Ureter (tissue), 1 donor: ENCODE measurements around the gene ZBTB16. TPM values are rescaled to one million over a fixed set of nuclear protein-coding genes. Genes with fewer than 3 reads are reported as not detected.

ENCODE experiments used
- DNase-seq: peaks from one replicate; pipeline ENCODE4 v3.0.0-alpha.2; 2020; ENCODE audit warnings: low spot score
- total RNA-seq: library from RNA; stranded (reverse); gene quantifications from one replicate; pipeline ENCODE4 v1.2.4, GENCODE V29; 2023
- donor health status: DM: yes; HTN: yes; CAD: no.

Gene ZBTB16
- total RNA-seq, 1 donor from 2014 or later = 166 TPM

DNA sequence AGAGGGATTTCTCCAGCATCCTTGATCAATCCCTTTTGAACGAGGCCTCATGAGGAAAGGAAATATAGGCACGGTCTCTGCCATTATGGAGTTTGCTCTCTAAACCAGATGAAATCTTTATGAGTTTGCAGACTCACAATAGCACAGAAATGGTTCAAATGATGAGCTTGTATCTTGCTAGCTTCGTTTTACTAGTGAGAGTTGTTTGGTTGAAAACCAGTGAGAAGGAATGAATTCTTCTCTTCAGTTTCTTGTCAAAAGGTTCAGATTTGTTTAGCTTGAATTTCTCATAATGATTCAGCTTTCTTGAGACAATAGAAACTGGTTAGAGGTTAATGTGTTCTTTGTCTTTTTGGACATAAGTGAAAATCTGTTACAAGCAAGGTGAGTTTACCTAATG, 92.7 kb downstream of the ZBTB16 start:
- DNase-seq = no peak

DNA sequence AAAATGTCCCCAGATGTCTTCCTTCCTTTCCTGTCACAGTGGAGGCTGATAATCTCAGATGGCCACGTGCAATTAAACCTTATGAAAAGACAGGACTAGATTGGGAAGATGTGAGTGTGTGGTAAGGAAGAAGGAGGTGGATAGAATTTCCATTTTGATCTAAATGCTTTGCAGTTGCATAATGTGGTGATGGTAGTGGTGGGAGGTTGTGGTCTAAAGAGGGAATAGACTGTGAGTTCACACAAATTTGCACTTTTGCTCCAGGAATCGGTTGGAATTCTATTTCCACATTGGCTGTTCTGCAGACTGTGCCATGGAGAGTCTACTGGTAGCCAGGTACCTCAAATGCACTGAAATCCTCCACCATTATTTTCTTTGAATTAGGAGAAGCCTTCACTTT, 93.3 kb downstream of the ZBTB16 start:
- no peak for DNase-seq

DNA sequence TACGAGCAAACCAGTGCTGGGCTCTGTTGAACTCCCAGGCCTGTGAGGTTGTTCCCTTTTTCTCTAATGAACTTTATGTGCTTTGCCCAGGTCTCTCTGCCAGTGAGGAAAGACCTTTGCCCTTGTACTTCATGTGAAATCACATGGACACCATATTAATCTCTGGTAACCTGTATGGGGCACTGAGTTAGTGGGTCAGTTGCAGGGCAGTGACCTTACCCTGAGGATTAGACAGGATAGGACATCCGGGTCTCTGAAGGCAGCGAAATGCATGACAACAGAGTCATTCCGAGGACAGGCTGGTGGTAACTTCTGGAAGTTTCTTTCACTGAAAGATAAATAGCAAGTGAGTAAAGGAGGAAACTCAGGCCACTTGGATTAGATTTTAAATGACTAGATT, 93.7 kb downstream of the ZBTB16 start:
- no peak for DNase-seq

DNA sequence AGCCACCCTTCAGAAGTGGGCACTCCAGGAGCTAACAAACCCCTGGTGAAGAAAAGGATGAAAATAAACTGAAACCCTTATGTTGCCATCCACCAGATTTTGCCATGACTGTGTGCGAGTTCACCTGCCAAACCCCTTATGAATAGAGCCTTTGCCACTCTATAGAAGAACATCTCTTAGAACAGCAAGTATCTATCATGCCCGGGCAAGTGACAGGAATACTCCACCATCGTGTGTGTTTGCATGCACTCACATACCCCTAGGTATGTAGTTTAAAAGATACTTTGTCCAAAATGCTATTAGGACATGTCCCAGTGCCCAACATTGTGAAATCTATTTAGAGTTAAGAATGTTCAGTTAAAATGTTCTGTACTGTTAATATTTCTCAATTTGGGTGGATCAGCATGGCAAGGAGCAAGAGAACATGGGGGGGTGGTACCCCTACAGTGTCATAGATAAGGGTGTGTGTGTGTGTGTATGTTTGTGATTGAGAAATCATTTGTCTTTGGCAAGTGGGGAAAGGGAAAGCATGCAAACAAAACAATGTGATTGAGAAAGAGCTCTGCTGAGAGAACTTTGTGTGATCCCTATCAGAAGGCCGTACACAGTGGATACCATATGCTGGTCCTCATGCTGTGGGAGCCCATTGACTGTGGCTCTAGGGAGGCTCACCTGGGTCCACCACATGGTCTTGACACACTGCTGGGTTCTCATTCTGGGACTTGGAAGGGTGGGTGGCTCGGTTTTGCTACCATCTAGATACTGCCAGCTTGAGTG, 94.9 kb downstream of the ZBTB16 start:
- DNase-seq = no peak

DNA sequence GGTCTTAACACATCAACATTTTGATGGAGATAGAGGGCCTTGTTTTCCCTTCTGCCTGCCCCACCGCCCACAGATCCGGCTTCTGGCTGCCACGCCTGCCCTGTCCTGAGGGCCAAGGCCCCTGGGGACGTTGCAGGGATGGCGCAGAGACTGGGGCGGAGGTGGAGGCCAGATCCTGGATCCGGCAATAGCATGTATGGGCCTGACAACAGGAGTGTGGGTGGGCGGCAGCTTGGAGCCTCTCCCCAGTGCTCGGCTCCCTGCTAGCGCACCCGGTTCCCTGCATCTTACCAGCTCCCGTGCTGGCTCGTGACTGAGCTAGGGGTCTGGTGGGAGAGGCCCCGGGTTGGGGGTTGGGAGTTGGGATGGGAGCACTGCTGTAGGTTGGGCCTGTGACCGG, 95.6 kb downstream of the ZBTB16 start:
- DNase-seq = no peak

DNA sequence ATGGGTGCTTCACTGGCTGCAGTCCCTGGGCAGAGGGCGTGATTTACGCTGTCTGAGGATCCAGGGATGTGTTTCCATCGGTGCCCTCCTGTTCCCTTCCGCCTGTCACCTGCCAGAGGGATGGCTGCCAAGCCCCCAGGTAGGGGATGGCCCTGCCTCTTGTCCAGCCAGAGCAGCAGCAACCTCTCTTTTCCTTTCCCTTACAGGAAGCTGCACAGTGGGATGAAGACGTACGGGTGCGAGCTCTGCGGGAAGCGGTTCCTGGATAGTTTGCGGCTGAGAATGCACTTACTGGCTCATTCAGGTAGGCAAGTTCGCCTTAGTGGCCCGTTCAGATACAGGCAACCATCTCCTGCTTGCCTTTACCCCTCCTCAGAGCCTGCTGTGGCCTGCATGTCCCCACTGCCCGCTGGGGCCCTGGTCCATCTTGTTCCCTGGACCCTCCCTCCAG, 96.6 kb downstream of the ZBTB16 start:
- no peak for DNase-seq

DNA sequence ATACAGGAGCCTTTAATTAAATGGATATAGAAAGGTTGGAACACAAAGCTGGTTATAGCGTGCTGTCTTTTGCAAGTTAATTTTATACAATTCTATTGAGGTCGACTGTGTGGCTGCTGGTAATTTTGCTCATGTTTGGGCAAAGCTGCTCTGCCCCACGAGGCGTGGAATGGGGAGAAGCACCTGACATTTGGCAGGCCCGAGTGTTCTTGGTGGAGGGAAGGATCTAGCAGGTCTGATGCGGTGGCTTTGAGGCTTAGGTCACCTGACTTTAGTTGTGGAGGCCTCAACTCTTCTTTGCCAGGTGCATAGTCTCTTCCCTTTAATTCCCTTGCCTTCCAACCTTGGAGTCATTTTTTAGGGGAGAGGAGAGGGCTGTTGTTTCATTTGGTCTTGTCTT, 97.3 kb downstream of the ZBTB16 start:
- no peak for DNase-seq

DNA sequence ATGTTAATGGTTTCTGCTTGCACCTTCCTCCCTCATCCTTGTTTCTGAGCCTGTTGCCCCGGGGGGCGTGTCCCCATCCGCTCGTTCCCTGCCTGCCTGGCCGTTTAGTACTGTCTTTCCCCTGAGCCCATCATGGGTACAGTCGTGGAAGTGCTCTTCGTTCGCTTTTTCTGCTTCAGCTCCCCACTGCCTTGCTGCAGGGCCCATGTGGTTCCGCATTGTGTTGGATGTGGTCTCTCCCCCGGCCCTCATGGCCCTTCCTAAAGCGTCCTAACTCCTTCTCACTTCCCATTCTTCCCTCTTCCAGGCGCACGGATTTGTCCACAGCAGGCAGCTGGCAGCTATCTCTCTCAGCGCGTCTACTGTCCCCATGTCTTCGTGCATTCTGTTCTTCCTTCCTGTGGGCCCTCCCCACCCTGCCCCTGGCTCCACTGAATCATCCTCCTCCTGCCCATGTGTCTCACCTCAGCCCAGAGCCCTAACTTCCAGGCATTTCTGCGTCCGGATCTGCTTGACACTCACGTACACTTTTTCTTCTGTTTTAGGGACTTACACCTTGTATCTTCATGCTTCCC, 98.1 kb downstream of the ZBTB16 start:
- no peak for DNase-seq

DNA sequence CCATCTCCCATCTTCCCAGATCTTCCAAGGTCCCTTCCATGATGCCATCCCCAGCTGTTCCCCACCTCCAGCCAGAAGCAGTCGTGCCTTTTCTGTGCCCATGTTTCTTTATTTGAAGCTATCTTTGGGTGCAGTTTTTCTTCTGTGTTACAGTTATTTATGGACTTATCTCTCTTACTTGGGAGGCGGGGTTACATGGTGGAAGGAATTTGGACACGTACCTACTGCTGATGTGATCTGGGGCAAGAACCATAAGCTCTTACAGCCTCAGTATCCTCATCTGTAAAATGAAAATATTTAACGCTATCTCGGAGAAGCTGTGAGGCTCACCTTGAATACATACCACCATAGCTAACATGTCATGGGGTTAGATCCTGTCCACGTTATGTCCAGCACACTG, 98.9 kb downstream of the ZBTB16 start:
- no peak for DNase-seq

DNA sequence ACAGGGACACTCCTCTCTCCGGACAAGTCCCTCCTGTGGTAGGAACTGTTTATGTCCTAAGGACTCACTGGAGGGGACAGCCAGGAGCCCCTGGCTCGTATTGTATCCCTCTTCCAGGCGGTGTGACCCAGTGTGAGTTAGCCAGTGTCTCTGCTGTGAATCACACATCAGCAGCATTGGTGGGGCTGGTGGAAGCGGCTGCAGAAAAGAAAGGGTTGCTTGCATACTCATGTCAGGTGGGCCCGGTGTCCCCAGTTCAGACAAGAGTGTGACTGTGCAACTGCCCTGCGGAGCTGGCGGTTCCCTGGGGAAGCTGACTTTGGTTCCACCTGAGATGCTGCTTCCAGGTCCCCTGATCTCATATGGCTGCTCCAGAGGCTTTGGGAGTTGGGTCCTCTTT, 99.4 kb downstream of the ZBTB16 start:
- no peak for DNase-seq

DNA sequence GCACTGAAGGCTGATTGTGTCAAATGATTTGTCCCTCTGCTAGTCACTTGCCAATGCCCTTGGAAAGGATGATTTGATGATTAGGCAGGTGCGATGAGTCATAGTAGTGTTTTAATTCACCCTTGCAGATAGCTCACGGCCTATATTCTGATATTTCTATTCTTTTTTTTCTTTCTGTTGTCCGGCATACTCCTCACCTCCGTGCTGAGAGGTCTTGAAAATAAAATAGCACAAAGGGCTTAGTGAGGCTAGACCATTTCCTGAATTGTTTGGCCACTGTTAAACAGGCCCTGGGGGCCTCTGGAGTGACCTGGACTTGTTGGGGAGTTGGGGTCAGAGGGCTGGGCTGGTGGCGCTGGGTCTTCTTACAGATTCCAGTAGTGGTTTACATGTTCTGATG, 99.8 kb downstream of the ZBTB16 start:
- DNase-seq = no peak

DNA sequence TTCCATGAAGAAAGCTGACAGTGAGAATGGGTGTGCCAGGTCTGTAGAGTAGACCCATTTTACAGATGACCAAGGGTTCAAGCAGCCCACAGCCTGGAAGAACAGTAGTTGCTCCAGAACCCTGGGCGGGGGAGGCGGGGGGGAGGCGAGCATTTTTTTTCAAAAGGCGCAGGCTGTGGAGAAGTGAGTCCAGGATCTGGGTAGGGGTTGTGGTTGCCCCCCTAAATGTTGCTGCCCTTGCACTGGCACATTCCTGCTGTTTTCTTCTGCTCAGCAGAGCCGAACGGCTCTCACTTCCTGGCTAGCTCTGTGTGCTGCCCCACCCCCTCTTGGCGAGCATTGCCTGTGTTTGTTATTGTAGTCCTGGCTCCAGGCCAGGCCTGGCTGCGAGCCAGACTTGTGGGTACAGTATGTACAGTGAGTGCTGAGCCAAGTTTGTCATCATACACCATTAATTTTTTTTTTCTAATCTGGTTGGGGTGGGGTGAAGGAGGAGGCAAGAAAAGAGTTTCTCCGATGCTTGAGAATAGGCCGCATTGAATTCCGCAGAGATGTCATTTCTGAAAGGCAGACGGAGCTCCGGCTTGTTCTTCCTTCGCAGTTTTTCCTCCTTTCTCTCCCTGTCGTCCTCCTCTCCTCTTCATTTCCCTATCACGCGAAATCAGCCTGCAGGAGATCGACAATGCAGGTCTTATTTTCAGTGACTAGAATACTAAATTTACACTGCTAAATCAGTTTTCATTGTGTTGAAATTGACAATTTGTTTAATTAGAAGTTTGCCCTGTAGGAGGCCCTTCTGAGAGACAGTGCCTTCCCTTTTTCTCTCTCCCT, 100.5 kb downstream of the ZBTB16 start:
- peak; percentile 99 for DNase-seq

DNA sequence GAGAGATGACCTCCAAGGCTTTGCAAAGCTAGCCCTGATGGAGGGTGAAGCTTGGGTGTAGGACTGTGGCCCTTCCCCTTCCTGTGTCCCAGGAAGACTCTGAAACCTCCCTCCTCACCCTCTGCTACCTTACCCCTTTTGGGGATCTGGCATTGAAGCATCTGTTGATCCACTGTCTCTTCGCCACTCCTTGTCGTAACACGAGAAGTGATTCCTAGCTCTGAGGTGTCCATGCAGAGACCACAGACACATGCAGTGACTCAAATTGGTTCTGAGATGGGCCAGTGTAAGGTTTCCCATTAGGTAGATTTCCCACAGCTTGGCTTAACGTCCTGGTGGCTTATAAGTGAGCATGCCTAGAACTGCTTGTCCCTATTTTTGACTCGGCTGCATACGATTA, 101.4 kb downstream of the ZBTB16 start:
- DNase-seq = no peak

DNA sequence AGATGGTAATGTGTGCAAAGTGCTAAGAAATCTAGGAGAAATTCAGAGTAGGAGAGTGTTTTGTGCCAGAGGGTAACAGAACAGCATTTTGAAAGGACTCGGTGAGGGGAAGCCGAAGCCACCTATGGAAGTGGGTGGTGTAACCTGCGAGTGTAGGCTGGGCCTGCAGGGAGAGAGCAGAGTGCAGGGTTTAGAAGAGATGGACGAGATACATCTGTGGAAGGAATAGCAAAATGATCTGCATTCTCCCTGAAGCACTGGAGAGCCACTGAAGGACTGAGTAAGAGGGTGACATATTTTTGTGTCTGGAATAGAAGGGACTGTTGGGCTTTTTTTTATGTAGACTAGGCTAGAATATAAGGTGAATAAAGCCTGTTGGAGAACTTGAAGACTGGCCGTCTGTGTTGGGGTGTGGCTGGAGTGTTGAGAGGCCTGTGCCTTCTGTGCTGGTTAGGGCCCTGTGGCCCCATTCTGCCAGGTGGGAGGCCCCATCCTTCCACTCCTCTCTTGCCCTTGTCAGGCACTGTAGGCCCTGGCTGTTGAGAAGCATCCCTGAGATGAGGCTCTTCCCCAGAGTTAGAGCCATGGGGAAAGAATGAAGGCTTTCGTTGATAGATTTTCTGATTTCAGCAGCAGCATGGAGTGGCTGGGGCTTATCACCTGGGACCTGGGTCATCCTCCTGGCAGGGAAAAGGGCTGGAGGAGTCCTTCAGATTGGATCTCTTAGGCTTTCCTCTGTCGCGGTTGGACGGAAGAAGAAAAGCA, 102.2 kb downstream of the ZBTB16 start:
- no peak for DNase-seq

DNA sequence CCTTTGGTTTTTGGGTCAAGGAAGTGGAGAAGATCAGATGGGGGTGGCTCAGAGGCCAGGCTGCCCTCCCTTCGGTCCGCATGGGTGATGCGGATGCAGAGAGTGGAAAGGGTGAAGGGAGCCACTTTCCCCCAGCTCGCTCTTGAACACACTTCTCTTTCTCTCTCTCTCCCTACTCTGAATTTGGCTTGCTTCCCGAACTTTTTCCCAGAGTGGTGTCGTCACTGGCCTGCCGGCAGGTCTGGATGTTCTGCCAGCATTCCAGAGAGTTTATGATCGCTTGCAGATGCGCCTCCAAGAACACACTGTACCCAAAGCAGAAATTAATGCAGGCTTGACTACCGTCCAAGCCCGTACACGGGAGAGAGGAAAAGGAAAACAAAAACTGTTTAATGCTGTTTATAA, 103.2 kb downstream of the ZBTB16 start:
- DNase-seq = peak; percentile 94

DNA sequence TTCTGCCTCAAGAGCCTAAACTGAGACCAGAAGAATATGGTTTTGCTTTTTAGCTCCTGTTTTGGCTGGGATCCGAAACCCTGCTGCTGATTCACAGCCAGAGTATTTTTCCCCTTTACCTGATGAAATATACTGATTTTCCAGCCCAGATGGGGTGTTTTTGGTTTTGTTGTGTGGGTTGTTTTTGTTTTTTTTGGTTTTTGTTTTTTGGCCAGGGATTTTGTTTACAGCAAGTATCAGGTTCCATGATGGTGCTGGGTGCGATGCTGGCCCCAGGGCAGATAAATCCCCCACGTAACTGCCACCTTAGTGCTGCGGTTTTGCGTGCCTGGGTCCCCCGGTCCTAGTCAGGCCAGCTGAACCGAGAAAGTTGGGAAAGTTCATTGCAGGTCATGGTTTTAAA, 103.7 kb downstream of the ZBTB16 start:
- DNase-seq = no peak

DNA sequence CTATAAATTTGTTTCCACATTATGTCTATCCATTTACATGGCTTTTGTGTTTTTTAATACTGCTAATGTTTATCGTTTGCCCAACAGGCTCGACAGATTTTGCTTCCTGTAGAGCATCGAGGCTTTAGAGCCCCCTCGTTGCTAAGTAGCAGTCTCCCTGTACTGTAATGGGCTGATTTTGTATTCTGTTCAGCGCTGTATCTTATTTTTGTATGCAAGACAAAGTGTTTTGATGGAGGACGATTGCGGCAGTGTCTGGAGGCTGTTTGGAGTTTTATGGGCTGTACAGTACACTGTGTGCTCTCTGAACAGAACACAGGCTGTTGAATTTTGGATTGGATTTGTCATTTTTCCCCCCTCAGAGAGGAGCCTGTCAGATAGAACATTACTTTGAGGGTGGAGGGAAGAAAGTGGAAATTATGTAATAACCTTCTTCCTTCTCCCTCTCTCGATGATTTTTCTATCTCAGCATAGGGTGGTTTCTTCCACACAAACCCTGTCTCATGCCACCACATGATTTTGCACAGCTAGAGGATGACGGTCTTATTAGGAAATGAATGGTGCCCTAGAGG, 104.4 kb downstream of the ZBTB16 start:
- no peak for DNase-seq

DNA sequence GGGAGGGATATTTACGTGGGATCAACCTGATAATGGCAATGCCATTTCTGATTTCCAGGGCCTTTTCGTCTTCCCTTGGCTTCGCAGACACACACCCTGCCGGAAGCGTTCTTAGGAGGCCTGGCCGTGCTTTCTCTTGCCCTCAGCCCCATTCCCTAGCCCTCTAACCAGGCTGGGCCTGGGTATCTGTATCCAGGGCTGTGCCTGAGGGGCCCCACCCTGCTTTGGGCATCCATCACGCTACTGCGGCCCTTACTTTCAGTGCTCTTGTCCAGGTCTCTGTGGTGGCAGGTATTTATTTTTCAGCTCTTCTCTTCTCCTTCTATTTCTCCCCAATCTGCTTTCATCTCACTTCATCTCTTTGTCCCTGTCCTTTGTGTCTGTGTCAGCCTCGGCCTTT, 105.0 kb downstream of the ZBTB16 start:
- no peak for DNase-seq

DNA sequence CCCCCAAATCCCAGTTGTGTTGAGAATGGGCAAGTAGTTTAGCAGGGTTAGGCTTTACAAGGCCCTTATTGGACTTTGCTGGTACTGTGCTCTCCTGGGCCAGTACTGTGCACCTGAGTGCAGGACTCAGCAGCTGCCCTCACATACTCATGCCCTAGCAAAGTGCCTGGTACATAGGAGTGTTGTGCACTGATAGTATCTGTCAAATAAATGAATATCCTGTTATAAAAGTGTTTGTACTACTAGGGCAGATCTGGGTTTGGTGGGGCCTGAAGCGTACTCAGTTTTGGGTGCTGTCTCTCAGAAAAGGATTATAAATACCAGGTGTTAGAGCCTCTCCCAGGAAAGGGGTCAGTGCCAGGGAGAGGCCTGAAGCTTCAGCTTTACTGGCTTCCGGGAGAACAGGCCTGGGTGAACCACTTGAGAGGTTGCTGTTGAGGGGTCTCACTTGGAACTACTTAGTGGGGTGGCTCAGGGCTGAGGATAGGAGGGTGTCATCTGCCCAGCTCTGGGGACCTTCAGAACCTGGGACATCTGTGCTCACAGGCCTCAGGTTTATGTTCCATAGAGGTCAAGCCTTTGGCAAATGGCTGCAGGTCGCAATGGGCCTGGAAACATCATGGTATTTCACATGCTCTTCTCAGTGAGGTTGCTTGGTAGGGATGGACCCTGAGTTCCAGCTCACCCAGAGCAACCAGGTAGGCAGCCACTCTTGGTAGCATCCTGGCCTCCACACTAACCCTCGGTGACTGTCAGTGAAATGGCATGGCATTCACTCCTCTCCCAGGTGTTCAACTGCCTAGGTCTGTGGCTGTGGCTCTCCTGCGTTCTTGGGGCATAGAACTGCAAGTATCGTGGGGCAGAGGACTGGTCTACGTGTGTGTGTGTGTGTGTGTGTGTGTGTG, 106.1 kb downstream of the ZBTB16 start:
- no peak for DNase-seq

DNA sequence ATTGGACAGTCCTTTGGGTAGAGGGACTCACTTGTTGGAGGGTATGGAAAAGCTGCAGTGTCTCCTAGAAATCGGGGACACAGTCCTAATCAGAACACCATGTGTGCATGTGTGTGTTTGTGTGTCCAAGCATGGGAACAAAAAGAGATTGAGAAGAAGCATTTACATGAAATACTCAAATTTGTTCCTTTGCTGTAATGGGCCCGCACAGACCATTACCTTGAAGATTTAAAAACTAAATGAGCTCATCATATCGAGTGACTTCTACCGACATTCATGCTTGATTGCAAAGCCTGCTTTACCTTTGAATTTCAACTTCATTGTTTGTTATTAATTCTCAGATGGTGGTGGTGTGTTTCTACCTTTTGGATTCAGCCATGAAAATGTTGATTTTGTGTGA, 106.9 kb downstream of the ZBTB16 start:
- no peak for DNase-seq

DNA sequence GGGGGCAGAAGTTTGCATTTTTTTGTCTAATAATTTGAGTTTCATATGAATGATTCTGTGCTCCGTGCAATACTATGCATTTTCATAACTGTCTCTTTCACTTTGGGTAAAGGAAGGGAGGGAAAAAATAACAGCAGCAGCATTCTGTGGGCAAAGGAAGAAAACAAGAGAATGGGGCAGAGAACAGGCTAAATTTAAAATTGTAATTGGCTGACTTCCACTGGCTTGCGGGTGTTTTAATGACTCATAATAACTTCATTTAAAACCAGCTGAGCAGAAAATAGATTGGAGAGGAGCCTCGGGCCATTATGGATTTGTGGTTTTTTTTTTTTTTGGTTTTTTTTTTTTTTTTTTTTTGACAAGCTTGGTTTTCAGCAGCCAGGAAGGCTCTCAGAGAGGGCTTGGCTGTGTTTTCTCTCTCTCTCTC, 107.4 kb downstream of the ZBTB16 start:
- no peak for DNase-seq
